Measurements from ENCODE around the gene PPP2R5D.

DNA sequence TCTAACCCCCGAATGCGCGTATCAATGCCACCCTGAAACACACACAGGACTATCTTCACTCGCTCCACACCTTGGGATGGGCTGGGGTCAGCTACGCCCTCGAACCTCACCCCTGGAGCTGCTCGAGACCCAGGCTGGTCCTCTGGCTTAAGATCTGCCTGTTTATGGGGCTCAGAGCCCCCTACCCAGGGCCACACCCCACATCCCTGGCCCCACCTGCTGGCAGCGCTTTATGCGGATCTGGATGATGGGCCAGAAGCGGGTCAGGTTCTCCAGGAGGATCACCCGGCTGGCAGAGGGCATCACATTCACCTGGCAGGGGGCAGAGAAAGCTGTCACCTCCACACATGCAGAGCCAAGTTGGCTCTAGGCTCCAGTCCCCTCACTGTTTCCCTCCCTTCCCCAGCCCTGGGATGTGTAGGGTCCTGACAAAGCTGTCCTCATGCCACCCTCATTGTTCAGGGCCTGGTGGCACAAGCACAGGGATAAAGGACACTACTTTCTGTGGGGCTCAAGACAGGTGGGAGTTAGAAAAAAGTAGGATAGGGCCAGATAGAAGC is 61.1 kb downstream of the PPP2R5D start:
- TF ChIP-seq CTCF (IDR thresholded peaks at IDR 0.05) (no peak), ZFX (IDR thresholded peaks at IDR 0.05; ENCODE audit: borderline replicate concordance) (no peak)

Measured in 22Rv1 (cell line).